GM19025 (cell line): ENCODE data around the gene ACTL7A.
"Not testable (repeated sequence)": the region's sequence is repeated elsewhere in the genome, so short reads cannot be mapped to it uniquely, and the experiment has no call there.

ENCODE experiments used
- ATAC-seq: cut with Tn5 transposase; IDR thresholded peaks from one replicate; pipeline ENCODE4 v1.9.1; 2021; ENCODE audit warnings: mild to moderate bottlenecking, low read depth, moderate library complexity; ENCODE audit not compliant: unreplicated experiment

ACTL7A gene

GRCh38 chr9:108874058-108874788 lies 12.2 kb downstream of the ACTL7A start:
- no peak for ATAC-seq

- ATAC-seq = no peak
These were observed 14.4 kb downstream of the ACTL7A start for GRCh38 chr9:108876425-108876824.

- no peak for ATAC-seq
These were observed 15.5 kb downstream of the ACTL7A start for GRCh38 chr9:108877524-108877923.

GRCh38 chr9:108880738-108881316 lies 18.8 kb downstream of the ACTL7A start:
- ATAC-seq = no peak

GRCh38 chr9:108882052-108882888 lies 20.2 kb downstream of the ACTL7A start:
- ATAC-seq = no peak

GRCh38 chr9:108883085-108883484 lies 21.0 kb downstream of the ACTL7A start:
- ATAC-seq = no peak

GRCh38 chr9:108884701-108885100 lies 22.6 kb downstream of the ACTL7A start:
- ATAC-seq = no peak

- ATAC-seq = peak; percentile 98
These were observed 23.7 kb downstream of the ACTL7A start for GRCh38 chr9:108885643-108886348.

- not testable (repeated sequence) for ATAC-seq
These were observed 24.7 kb downstream of the ACTL7A start for GRCh38 chr9:108886594-108887271.

GRCh38 chr9:108889649-108890067 lies 27.6 kb downstream of the ACTL7A start:
- no peak for ATAC-seq

GRCh38 chr9:108894225-108894997 lies 32.3 kb downstream of the ACTL7A start:
- ATAC-seq = no peak

- ATAC-seq = no peak
These were observed 35.4 kb downstream of the ACTL7A start for GRCh38 chr9:108897324-108898096.

- not testable (repeated sequence) for ATAC-seq
These were observed 37.1 kb downstream of the ACTL7A start for GRCh38 chr9:108899023-108899695.

- ATAC-seq = no peak
These were observed 38.1 kb downstream of the ACTL7A start for GRCh38 chr9:108900176-108900575.

- ATAC-seq = no peak
These were observed 41.5 kb downstream of the ACTL7A start for GRCh38 chr9:108903420-108904103.

- ATAC-seq = no peak
These were observed 42.1 kb downstream of the ACTL7A start for GRCh38 chr9:108904161-108904560.

GRCh38 chr9:108905494-108905893 lies 43.4 kb downstream of the ACTL7A start:
- no peak for ATAC-seq

- no peak for ATAC-seq
These were observed 48.3 kb downstream of the ACTL7A start for GRCh38 chr9:108910402-108910801.
